IPS-NIHi7 (cell line): ENCODE results near the gene LCE1D.

Source experiments
- DNase-seq: peaks from one replicate; pipeline ENCODE4 v3.0.0; 2012; ENCODE audit warnings: mixed read lengths; ENCODE audit errors: extremely low spot score

The LCE1D gene

DNA sequence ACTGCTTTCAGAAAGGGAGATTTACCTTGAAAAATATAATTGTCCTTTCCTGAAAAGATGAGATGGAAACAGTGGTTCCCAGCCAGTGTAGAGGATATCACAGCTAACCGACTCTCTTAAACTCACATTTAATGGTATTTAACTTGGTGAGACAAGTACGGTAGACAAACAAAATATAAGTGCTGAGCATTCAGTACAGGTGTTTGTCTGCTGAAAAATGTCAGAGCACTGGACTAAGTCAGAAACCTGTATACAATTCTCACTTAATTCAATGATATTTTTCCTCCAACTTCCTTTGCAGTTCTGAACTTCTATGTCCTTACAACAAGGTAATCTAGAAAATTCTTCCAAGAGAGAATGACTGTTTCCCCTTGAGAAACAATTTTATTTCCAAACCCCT lies 15.2 kb downstream of the LCE1D start, which contains the start of gene LCE1B:
LCE1B (plus strand) TSS at position 301 of the 400 bp plus-strand sequence. CDS start 476 bp downstream, outside the sequence.
- DNase-seq, result no peak

DNA sequence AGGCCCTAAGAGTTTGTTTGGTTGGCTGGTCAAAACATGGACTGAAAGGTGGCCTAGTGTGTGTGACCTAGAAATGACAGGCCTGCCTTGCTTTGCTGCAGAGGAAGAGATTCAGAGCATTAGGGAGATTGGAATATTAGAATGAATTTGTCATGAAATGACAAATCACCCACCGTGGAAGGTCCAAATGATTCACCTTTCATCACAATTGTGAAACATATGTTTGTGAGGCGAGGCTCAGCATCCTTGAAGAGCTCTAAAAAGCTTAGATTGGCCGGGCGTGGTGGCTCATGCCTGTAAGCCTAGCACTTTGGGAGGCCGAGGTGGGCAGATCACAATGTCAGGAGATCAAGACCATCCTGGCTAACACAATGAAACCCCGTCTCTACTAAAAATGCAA lies 20.8 kb downstream of the LCE1D start:
- no peak for DNase-seq

DNA sequence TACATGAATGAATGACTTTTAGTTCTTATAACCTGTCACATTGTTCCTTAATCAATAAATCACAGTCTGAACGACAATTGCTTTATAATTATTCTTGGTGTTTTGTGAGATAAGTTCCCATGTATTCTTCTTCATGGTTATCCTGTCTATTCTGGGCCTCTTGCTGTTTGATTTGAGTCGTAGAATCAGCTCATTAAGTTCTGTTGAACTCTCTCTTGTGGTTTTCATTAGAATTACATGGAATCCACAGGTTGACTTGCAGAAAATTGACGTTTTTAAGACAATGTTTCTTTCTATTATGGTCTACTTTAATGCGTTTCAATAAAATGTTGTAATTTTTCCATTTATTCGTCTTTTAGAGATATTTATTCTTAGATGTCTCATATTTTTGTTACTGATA lies 26.8 kb downstream of the LCE1D start:
- DNase-seq, result no peak

DNA sequence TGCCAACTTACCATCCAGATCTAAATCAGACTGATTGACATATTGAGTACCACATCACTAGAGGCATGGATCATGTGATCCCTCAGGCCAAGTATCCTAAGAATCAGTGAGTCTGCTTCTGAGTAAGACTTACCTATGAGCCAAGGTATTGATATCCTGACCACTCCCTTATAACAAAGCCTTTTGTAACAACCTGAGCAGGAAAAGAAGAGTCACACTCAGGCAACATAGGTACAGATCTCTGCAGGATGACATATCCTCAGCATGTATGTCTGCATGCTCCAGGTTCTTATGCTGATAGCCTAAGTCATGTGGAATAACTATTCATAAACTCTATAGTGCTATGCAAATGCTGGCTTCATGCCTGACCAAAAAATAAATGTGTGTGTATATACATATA lies 28.4 kb downstream of the LCE1D start:
- no peak for DNase-seq

DNA sequence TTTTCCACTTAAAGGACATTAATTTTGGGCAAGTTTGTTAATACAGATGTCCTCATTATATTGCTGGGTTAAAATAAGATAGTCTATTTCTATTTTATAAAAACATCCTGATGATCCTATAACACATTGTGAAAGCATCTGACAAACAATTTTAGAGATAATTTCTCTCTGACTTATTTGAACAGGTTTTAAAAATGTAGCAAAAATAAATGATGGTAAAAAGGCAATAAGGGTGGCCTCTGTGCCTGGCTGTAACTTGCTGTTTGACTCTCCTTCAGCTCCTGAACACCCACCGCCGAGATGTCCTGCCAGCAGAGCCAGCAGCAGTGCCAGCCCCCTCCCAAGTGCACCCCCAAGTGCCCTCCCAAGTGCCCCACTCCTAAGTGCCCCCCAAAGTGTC lies 30.7 kb downstream of the LCE1D start, which contains the start of gene LCE1A:
LCE1A (plus strand) TSS at position 301 of the 400 bp plus-strand sequence; CDS start at position 301, 0 bp downstream.
- no peak for DNase-seq

- DNase-seq, result no peak
These were observed 40.3 kb downstream of the LCE1D start for GRCh38 chr1:152836870-152837269.

DNA sequence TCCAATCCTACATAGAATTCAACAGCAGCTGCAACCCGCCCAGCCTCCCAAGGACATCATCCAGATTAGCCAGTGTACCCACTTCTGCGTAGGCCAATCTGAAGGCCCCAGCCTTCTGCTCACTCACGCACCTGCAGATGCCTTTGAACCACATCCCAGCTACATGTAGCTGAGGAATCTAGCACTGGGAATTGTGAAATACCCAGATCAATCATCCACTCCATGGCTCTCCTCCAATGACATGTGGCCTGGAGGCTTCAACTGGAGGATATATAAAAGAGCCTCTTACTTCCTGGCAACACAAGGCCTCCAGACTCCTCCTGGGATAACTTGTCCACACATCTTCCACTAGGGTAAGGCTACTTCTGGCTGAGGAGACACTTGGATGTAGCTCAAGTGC lies 46.0 kb downstream of the LCE1D start, which contains the start of gene LCE6A:
LCE6A (plus strand) TSS at position 301 of the 400 bp plus-strand sequence. CDS start 665 bp downstream, outside the sequence.
- DNase-seq, result no peak
